NT2/D1 (cell line): Measurements from ENCODE around the gene SERTAD2.

Experiments used
- DNase-seq: peaks from one replicate; pipeline ENCODE4 v3.0.0-alpha.2; 2011; ENCODE audit warnings: low read depth, low spot score
- H3K27me3 ChIP-seq: 2 replicates; pipeline ENCODE4 v1.6.0; 2011; ENCODE audit warnings: mild to moderate bottlenecking; ENCODE audit not compliant: insufficient read length, insufficient read depth
- H3K36me3 ChIP-seq: 2 replicates; pipeline ENCODE4 v1.6.1; 2011; ENCODE audit warnings: mild to moderate bottlenecking, low read length, mixed read lengths; ENCODE audit not compliant: insufficient read depth, insufficient read length
- H3K4me1 ChIP-seq: 2 replicates; pipeline ENCODE4 v1.5.1; 2011; ENCODE audit not compliant: insufficient read depth, insufficient read length
- H3K4me3 ChIP-seq: 2 replicates; pipeline ENCODE4 v1.5.1; 2011; ENCODE audit warnings: low read depth; ENCODE audit not compliant: insufficient read length
- H3K9ac ChIP-seq: 2 replicates; pipeline ENCODE4 v1.6.0; 2011; ENCODE audit warnings: low read depth; ENCODE audit not compliant: insufficient read length
- H3K9me3 ChIP-seq: 2 replicates; pipeline ENCODE4 v1.5.1; 2011; ENCODE audit warnings: mild to moderate bottlenecking, low read length; ENCODE audit not compliant: insufficient read depth
- SUZ12 ChIP-seq: IDR thresholded peaks from 2 replicates; pipeline ENCODE4 v1.6.1; 2011; ENCODE audit not compliant: insufficient read length, insufficient read depth; ENCODE audit errors: extremely low read depth
- YY1 ChIP-seq: IDR thresholded peaks from 2 replicates; pipeline ENCODE4 v1.6.1; 2011; ENCODE audit not compliant: insufficient read length, insufficient read depth
- ZNF274 ChIP-seq: IDR thresholded peaks from 2 replicates; pipeline ENCODE4 v1.6.1; 2011; ENCODE audit warnings: mild to moderate bottlenecking, low read depth, low read length

The SERTAD2 gene

DNA sequence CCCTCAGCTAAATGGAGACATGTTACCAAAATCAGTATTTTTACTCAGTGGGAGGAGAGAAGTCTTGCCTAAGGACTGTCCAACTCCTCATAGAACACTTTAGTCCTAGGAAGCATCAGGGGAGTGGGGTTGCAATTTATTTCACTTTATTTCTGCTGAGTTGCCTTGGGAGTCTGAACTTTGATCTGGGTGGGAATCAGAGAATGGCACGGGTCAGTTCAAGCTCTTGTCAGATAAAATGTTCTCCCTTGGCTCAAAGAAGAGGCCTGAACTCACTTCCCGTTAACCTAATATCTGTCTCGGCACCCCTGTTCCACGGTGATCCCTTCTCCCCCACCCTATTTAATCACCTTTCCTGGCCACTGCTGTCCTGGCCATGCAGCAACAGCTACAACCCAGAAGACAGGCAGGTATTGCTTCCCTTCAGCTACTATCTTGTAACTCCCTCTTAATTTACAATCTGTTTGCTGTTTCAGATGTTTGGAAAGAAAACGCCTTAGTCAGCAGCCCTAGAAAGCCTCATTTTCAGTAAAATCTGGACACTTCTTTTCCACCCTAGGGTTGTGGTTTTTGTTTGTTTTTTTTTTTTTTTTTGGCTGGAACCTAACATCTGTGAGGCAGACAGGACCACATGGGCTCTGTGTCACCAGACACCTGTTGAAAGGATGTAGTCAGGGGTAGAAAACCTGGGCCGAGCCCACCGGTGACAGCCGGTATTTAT lies 52.5 kb downstream of the SERTAD2 start:
- H3K9ac ChIP-seq: no peak overlapping the region
- no peaks in the 10 kb centered on the region for H3K27me3 ChIP-seq
- H3K36me3 ChIP-seq: no peaks in the 10 kb centered on the region
- peaks cover 5% of the 10 kb centered on the region for H3K4me1 ChIP-seq
- DNase-seq: no peak
- no peak overlapping the region for H3K4me3 ChIP-seq
- peaks cover 8% of the 10 kb centered on the region; the same call in 1 of the 2 replicates for H3K9me3 ChIP-seq
- no peak for TF ChIP-seq YY1

DNA sequence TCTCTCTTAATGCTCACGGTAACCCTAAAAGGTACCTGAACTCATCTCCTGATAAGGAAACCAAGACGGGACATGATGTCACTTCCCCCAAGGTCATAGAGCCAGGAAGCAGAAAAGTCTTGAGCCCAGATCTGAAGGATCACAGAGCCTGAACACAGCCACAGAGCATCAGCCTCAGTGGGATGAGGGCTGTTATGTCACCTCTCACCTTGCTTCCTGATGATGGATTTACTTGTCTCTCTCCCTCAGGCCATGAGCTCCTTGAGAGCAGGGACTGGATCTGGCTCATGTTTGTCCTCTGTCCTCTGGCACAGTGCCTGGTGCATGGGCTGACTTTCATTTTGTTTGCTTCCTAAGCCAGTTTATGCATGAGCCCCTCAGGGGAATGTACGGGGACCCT lies 54.2 kb downstream of the SERTAD2 start:
- H3K4me3 ChIP-seq: no peak overlapping the region
- no peaks in the 10 kb centered on the region for H3K36me3 ChIP-seq
- H3K27me3 ChIP-seq: no peaks in the 10 kb centered on the region
- H3K4me1 ChIP-seq: no peaks in the 10 kb centered on the region
- H3K9me3 ChIP-seq: peaks cover 7% of the 10 kb centered on the region; the same call in 1 of the 2 replicates
- H3K9ac ChIP-seq: no peak overlapping the region
- no peak for DNase-seq
- no peak for TF ChIP-seq YY1
- no peak for TF ChIP-seq ZNF274
- no peak for TF ChIP-seq SUZ12

DNA sequence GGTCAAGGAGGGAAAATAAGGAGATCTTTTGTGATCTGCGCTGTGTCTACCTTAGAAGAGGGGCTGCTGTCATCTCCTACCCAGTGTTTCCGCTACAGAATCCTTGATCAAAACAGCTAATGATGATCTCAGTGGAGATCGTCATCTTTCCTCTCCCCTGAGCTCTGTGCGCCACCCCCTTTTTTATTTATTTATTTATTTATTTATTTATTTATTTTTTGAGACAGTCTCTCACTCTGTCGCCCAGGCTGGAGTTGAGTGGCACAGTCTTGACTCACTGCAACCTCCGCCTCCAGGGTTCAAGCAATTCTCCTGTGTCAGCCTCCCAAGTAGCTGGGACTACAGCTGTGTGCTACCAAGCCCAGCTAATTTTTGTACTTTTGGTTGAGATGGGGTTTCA lies 55.5 kb downstream of the SERTAD2 start:
- no peaks in the 10 kb centered on the region for H3K36me3 ChIP-seq
- H3K9me3 ChIP-seq: no peaks in the 10 kb centered on the region
- TF ChIP-seq YY1: no peak
- H3K4me1 ChIP-seq: no peaks in the 10 kb centered on the region
- H3K4me3 ChIP-seq: no peak overlapping the region
- no peak for DNase-seq
- no peak overlapping the region for H3K9ac ChIP-seq
- no peaks in the 10 kb centered on the region for H3K27me3 ChIP-seq

DNA sequence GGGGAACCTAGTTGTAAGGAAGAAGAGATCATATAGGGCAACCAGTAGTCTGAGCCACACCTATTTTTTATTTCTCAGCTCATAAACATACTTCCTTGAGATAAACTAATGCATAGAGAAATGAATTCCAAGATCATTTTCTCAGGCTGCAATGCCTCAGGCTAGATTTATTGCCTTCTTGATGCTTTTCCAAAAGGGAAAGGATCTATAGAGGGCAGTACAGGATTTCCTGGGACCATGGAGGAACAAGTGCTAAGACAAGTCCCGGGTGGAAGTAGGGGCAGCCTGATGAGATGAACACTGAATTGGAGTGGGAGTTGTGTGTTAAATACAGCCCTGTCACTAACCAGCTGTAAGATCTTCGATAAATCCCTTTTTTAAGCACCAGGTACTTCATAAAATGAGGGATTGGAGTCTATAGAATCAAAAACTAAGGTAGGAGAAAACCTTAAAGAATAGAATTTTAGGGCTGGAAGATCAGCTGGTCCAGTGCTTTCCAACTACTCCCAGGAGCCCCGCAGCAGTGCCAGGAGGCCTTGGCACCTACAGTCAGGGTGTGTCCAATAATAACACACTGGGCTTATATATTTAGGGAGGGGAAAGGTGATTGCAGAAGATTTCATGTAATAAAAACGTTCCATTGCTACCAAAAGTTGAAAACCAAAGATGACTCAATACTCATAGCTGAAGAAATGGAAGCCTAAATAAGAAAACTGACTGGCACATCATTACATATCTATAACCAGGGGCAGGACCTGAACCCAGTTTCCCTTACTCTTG lies 58.1 kb downstream of the SERTAD2 start:
- Histone ChIP-seq H3K9ac (no peak overlapping the region), H3K27me3 (no peaks in the 10 kb centered on the region), H3K4me1 (peaks cover 2% of the 10 kb centered on the region), H3K9me3 (no peaks in the 10 kb centered on the region), H3K36me3 (no peaks in the 10 kb centered on the region), H3K4me3 (no peak overlapping the region)
- TF ChIP-seq ZNF274: no peak
- no peak for TF ChIP-seq YY1
- no peak for TF ChIP-seq SUZ12
- no peak for DNase-seq

DNA sequence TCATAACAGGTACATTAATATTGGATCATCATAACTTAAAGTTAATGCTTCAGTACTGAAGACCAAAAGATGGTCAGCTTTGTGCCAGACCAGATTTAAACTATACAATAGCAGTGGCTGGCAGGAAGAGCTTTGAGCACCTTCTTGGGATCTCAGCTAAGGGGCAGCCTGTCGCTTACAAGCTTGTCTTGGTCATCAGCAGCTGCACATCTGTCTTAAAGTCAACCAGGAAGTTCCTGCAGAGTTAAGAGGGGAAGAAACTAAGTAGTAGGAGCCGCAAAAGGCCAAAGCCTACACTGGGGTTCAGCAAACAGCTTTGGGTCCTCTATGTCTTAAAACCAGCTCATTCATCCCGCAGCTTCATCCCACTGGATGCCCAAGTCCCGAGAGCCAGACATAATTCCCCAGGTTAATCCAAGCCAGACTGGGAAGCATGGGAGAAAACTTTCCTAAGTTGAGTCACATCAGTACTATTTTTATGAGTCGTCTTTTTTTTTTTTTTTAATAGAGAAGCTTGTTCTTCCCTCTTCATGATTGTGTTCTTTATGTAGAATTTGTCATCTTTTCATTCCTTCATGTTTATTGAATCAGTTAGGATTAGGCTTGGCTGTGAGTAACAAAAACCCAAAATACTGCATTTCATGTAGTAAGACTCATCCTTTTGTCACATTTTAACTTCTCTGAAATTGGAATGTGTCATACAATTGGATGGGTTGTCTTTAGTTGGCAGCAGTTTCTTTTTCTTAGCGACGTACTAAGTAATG lies 59.3 kb downstream of the SERTAD2 start:
- Histone ChIP-seq H3K36me3 (no peaks in the 10 kb centered on the region), H3K9me3 (no peaks in the 10 kb centered on the region), H3K4me1 (peaks cover 2% of the 10 kb centered on the region), H3K9ac (no peak overlapping the region), H3K4me3 (no peak overlapping the region), H3K27me3 (no peaks in the 10 kb centered on the region)
- TF ChIP-seq ZNF274 (no peak), YY1 (no peak), SUZ12 (no peak)
- DNase-seq: no peak

DNA sequence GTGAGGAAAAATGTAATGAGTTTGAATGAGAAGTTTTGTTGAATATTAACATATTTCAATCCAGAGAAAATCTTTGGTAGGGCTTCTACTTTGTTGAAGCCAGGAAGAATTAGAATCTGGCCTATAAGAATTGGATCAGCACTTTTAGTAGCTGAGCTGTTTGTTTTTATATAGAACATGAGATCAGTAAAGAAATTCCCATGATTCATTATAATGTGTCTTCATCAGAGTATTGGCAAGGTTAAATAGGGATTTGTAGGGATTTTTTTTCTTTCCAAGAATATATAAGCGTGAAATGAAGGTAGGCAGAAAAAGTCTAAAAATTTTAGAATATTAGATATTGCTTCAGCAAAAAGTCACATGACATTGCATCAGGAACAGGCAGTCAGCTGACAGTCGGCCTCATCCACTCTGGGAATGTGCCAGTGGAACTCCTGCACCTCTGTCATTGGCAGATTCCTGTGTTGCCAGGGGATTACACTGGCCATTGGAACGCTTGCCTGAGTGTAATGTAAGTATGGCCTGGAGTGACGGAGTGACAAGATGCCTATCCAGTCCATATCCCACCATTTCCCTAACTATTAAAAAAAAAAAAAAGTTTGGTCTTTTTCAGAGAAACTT lies 60.6 kb downstream of the SERTAD2 start:
- Histone ChIP-seq H3K9ac (no peak overlapping the region), H3K4me1 (peaks cover 2% of the 10 kb centered on the region), H3K36me3 (no peaks in the 10 kb centered on the region), H3K27me3 (no peaks in the 10 kb centered on the region), H3K4me3 (no peak overlapping the region), H3K9me3 (no peaks in the 10 kb centered on the region)
- DNase-seq: no peak
- TF ChIP-seq ZNF274 (no peak), SUZ12 (no peak), YY1 (no peak)

DNA sequence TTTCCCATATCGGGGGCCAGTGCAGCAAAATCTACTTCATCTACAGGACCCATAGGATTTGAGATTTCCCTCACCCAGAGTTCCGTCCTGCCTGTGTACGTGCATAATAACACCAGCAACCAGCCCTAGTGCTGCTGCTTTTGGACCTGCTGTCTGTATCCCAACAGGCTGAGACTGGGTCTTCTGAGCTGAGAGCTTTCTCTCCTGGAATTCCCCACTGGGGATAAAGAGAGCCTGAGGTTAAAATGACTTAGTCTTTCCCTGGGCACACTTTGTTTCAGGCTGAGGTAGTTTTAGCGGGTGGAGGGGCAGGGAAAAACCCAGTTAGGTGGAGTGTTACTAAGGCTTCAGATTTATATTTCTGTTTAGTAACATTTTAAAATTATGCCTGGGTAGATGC lies 62.5 kb downstream of the SERTAD2 start:
- Histone ChIP-seq H3K9me3 (no peaks in the 10 kb centered on the region), H3K27me3 (no peaks in the 10 kb centered on the region), H3K4me1 (peaks cover 2% of the 10 kb centered on the region), H3K9ac (no peak overlapping the region), H3K36me3 (no peaks in the 10 kb centered on the region), H3K4me3 (no peak overlapping the region)
- no peak for DNase-seq
- TF ChIP-seq ZNF274: no peak
- TF ChIP-seq SUZ12: no peak
- TF ChIP-seq YY1: no peak
